Activated naive CD4-positive, alpha-beta T cell treated with anti-CD3 and anti-CD28 coated beads, Interleukin-2, amount 10 ng/mL, durations not matched to agents 7 days and 5 days (primary cell): ENCODE data around the gene KCNIP2.
A peak's percentile ranks its signal among the peaks of the same experiment; 100 is the strongest.

Experiments used
- CTCF ChIA-PET: fragments of 350-600 bp; sonication (Branson Sonifier 250); formaldehyde crosslinking; loops from one replicate; lab custom pipeline; 2021; ENCODE audit warnings: antibody characterized with exemption; lab: Charles Lee
- DNase-seq: peaks from one replicate; pipeline ENCODE4 v3.0.0-alpha.2; 2020
- H3K27ac Mint-ChIP-seq: one replicate; pipeline ENCODE4 v1.8.0; 2021; ENCODE audit warnings: mild to moderate bottlenecking, moderate library complexity, mixed read lengths
- H3K27me3 Mint-ChIP-seq: one replicate; pipeline ENCODE4 v1.8.0; 2021; ENCODE audit warnings: mild to moderate bottlenecking, mixed read lengths
- H3K36me3 Mint-ChIP-seq: one replicate; pipeline ENCODE4 v1.8.0; 2021; ENCODE audit warnings: mixed read lengths
- H3K4me1 Mint-ChIP-seq: one replicate; pipeline ENCODE4 v1.8.0; 2021; ENCODE audit warnings: mixed read lengths
- H3K4me3 Mint-ChIP-seq: one replicate; pipeline ENCODE4 v1.8.0; 2021; ENCODE audit warnings: mild to moderate bottlenecking, moderate library complexity, mixed read lengths
- H3K9me3 Mint-ChIP-seq: one replicate; pipeline ENCODE4 v1.8.0; 2021; ENCODE audit warnings: mixed read lengths

KCNIP2 gene

DNA sequence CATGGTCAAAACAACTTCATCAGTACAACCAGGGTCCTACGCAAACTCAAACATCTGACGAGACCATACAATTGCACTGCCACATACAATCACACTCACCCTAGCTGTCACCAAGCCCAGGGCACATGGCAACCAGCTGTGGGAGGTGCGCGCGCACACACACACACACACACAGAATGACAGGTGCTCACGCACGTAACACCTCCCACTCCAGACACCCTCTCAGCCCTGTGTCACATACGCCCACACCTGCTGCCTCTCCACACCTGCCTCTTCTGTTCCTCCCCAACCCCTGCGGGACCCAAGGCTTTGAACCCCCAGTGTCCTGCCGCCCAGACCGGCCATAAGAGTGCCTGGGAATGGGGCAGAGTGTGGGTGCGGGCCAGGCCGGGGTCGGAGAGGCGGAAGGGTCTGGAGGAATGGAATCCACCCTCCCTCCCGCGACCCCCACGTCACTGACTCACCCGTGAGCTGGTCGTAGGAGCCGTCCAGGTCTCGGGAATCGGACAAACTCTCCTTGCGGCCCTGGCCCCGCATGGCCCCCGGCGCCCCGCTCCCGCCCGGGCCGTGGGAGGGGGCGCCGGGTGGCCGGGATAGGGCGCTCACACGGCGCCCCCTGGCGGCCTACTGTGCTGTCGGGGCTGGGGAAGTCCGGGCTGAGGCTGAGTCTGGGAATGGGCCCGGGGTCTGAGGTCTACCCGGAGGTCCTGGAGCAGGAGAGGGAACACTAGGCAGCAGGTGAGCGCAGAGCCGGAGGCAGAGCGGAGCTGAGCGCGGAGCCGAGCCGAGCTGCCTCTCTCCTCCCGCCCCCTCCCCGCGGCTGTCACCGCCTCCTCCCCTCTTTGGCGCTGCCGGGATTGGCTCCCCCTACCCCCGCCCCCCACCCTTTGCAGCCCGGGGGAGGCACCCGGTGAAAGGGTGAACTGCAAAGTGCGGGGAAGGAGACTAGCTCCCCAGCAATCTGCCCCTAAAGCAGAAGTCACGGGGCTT lies at the start of gene KCNIP2:
Gene KCNIP2, minus strand, starts transcription at position 769 of the 990 bp plus-strand sequence. Its CDS starts 232 bp downstream, at position 537.
- Mint-ChIP-seq H3K27ac (peak within 1 kb of the TSS; percentile 53), H3K27me3 (peaks cover 57% of the 10 kb centered on the region), H3K9me3 (no peaks in the 10 kb centered on the region), H3K4me3 (peak within 1 kb of the TSS; percentile 66), H3K4me1 (peaks cover 45% of the 10 kb centered on the region), H3K36me3 (peaks cover 13% of the 10 kb centered on the region)
- CTCF ChIA-PET = interaction anchor here (0.5 to 2.6 kb wide), 8 partner anchors 10 to 246 kb away, joined by 3 to 13 read pairs (median 3); no protein-coding TSS in a partner anchor
- peak; percentile 73 for DNase-seq

DNA sequence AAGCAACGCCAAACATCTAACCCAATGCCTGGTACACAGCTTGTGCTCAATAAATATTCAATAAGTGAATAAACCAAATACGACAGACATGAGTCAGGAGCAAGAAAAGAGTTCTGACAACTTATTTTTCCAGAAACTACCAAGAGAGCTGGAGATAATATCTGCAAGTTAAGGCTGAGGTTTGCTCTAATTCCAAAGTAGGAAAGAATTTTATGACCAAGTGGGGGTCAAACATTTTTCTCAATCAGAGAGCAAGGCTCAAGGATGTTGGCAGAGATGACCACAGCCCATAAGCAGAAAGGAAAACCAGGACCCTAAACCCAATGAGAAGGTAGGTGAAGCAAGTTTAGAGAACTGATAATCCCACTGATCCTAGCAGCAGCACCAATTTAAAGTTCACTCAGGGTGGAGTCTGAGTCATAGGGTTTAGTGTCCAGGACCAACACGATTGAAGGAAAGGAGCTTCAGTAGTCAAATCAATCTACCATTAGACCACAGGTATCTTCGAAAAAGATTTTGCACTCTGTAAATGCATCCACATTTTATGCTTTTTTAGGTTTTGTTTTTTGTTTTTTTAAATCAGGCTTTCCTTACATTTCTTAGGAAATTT lies 49.3 kb upstream of the KCNIP2 start:
- DNase-seq = no peak
- no peaks in the 10 kb centered on the region for H3K9me3 Mint-ChIP-seq
- H3K27me3 Mint-ChIP-seq = no peaks in the 10 kb centered on the region
- no peaks in the 10 kb centered on the region for H3K4me1 Mint-ChIP-seq
- H3K36me3 Mint-ChIP-seq = peaks cover 1% of the 10 kb centered on the region
- no peak overlapping the region for H3K27ac Mint-ChIP-seq
- H3K4me3 Mint-ChIP-seq = no peak overlapping the region
- CTCF ChIA-PET = interaction anchor here (0.9 to 7.1 kb wide), 3 partner anchors 94 to 177 kb away, joined by 4 to 101 read pairs (median 4); no protein-coding TSS in a partner anchor

DNA sequence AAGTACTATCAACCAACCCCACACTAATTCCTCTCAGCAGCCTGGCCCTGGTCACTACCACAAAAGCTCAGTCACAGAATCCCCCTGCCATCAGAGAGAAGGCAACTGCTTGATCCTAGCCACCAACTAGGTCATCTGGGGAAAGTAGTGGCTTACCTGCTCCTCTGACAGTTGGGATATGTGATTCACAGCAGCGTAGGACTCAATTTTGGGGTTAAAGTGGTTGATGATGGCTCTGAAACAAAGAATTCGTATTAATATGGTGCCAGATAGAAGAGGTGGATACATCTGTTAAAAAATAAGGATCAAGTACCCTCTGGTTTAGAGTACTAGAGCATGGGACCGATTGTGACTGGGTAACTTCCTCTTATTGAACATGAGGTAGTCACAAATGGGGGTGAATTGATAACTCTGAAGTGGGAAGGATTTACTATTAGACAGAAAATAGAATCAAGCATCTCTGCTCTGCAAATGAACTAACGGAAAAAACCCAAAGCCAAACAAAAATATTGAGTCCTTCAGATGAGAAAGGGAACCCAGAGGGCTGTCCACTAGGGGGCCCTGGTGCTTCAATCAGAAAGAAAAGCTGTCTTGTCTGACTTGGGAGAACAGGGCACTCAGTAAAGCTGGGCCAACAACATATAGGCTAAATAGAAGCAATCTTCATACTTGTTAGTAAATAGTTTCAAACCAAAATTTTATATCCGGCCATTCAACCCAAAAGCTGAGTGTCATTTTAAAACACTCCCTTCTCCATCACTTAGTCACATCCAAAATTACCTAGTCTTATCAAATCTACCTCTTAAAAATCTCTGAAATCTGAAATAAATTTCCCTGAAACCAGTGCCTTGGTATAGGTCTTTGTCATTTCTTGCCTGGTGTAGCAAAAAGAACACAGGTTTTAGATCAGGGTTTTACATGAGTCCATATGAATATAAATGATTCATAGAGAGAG lies 45.9 kb upstream of the KCNIP2 start:
- CTCF ChIA-PET = interaction anchor here (0.6 to 7.1 kb wide), 24 partner anchors 9 to 438 kb away, joined by 3 to 101 read pairs (median 4); no protein-coding TSS in a partner anchor

DNA sequence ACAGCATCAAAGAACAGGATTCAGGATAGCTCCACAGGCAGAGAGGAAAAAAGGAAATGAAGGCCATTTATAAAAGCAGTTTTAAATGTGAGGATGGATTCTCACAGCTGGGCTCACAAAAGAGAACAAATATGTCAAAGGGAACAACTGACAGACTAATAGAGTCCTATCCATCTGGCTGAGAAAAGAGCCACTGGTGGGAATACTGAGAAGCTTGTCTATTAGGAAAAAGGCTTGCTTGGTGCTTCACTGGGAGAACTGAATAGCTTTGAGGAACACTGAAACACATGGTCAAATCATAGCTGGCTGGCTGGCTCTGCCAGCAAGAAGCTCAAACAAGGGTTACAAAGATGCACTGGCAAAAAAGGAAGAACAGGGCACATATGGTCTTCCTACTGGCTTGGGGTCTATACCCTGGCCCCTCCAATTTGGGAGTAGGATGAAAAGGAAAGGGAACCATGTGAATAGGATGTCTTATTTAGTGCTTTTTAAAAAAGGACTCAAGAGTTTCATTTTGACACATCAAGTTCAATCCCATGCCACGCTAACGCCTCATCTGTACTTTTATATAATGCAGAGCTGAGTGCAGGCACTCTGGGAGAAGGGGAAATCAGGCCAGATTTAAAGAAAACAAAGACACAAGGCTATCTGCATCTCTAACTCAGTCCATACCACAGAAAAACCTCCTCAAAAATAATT lies 44.8 kb upstream of the KCNIP2 start:
- CTCF ChIA-PET = interaction anchor here (0.7 to 7.1 kb wide), 14 partner anchors 9 to 184 kb away, joined by 3 to 101 read pairs (median 4); partner anchors contain the start of genes HPS6 and KCNIP2
- H3K27me3 Mint-ChIP-seq = no peaks in the 10 kb centered on the region
- no peak overlapping the region for H3K27ac Mint-ChIP-seq
- no peak overlapping the region for H3K4me3 Mint-ChIP-seq
- peaks cover 7% of the 10 kb centered on the region for H3K36me3 Mint-ChIP-seq
- no peak for DNase-seq
- no peaks in the 10 kb centered on the region for H3K9me3 Mint-ChIP-seq
- no peaks in the 10 kb centered on the region for H3K4me1 Mint-ChIP-seq

More for the DNA sequence above, 45.9 kb upstream of the KCNIP2 start:
- Mint-ChIP-seq H3K9me3 (no peaks in the 10 kb centered on the region), H3K4me1 (no peaks in the 10 kb centered on the region), H3K27me3 (no peaks in the 10 kb centered on the region), H3K36me3 (peaks cover 7% of the 10 kb centered on the region), H3K27ac (no peak overlapping the region), H3K4me3 (no peak overlapping the region)
- peak; percentile 85 for DNase-seq

DNA sequence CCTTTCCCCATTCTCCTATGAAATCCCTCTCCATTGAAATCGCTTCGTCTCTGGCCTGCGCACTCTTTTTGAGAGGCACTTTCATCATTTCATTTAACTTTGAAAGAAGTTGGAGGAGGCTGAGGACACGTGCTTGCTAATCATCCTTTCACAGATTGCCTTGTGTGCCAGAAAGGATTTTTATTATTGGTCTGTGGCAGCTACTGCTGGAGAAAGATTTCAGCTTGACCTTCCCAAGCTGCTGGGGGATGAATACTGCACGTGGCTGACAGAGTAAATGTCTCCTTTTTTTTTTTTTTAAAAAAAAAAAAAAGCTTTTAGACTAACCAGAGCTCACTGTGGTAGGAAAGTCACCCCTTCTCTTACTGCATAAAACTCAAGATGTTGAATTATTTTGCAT lies 44.2 kb upstream of the KCNIP2 start:
- H3K27ac Mint-ChIP-seq = no peak overlapping the region
- H3K36me3 Mint-ChIP-seq = peaks cover 7% of the 10 kb centered on the region
- no peaks in the 10 kb centered on the region for H3K27me3 Mint-ChIP-seq
- H3K4me1 Mint-ChIP-seq = no peaks in the 10 kb centered on the region
- H3K9me3 Mint-ChIP-seq = no peaks in the 10 kb centered on the region
- CTCF ChIA-PET = interaction anchor here (0.7 to 7.1 kb wide), 10 partner anchors 9 to 185 kb away, joined by 3 to 101 read pairs (median 4); partner anchors contain the start of genes HPS6 and KCNIP2
- no peak overlapping the region for H3K4me3 Mint-ChIP-seq
- no peak for DNase-seq

DNA sequence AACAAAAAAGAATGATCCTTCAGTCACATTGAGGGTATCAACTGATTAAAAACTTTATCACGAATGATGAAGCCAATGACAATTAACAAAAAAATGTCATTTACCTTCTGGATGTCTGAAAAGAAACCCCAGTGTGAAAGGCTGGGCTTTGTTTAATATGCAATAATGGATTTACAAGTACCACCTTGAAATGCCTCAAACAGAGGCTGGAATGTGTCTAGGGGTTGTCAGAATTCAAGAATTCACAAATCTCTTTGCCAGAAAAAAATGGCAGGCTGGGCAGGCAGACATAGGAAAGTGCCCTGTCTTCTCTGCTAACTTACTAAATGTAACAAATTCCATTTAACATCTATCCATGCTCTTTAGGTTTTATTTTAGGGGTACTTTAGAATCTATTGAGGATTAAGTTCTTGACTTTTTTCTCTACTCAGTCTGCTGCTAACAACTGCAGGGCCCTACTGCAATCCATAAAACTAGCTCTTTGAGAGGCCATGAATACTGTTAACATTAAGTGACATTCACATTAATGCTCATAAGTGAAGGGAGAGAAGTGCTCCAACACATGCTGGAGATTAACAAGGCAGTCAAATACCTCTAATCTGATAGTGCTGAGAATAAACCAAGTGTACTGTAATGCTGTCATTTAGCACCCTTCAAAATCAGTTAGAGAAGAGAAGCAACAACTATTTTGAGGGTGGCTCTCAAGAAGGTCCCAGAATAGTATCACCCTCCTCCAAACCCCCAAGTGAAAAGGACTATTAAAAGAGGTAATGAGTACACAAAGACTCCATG lies 43.1 kb upstream of the KCNIP2 start:
- no peaks in the 10 kb centered on the region for H3K9me3 Mint-ChIP-seq
- H3K27me3 Mint-ChIP-seq = no peaks in the 10 kb centered on the region
- H3K4me1 Mint-ChIP-seq = no peaks in the 10 kb centered on the region
- no peak for DNase-seq
- peaks cover 7% of the 10 kb centered on the region for H3K36me3 Mint-ChIP-seq
- no peak overlapping the region for H3K4me3 Mint-ChIP-seq
- CTCF ChIA-PET = interaction anchor here (0.6 to 7.1 kb wide), 7 partner anchors 27 to 1265 kb away, joined by 3 to 101 read pairs (median 3); no protein-coding TSS in a partner anchor
- no peak overlapping the region for H3K27ac Mint-ChIP-seq

DNA sequence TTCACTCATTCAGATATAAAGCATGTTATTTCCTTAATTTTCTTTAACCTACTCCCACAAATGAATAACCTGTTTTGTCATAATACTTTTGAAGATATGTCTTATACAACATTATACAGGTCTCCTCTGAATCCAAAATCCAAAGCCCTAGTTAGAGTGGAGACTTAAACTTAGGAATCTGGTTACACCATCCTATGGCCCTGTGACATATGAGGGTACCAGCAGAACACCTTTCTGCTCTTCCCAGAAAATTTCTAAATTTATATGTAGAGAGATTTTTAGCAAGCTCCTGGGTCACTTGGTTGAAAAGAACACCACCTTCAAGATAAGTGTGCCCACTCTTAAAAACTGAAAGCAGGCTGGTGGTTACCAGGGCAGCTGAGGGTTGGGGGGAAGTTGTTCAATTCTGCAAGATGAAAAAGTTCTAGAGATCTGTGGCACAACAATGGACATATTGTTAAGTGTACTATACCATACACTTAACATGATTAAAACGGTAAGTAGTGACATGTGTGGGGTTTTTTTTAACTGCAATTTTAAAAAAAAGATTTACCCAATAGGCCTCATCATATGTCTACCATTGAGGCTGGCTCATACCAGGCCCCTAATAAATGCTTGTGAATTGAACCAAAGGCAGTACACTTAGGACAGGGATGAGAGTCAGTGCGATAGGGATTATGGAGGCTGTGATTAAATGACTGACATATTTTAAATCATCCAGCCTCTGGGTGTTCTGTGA lies 37.6 kb upstream of the KCNIP2 start:
- Mint-ChIP-seq H3K27ac (no peak overlapping the region), H3K9me3 (no peaks in the 10 kb centered on the region), H3K4me3 (no peak overlapping the region), H3K36me3 (peaks cover 10% of the 10 kb centered on the region), H3K27me3 (no peaks in the 10 kb centered on the region), H3K4me1 (peaks cover 2% of the 10 kb centered on the region)
- CTCF ChIA-PET = interaction anchor here (0.6 to 5.2 kb wide), 4 partner anchors 8 to 1457 kb away, joined by 3 to 35 read pairs (median 6); no protein-coding TSS in a partner anchor
- no peak for DNase-seq

DNA sequence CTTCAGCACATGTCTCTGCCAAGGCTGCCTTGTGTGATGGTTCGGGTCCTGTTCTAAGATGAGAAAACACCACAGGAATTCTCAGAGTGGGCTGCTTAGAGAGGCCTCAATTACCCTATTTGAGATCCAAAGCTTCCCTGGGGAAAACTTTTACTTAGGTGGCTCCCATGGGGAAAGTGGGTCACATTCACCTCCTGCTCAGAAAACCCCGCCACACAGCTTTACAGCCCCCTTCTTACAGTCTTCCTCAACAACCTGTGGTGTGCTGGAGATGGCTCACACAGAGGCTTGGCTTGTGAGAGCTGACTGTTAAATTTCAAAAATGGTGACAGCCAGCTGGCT lies 36.6 kb upstream of the KCNIP2 start:
- Mint-ChIP-seq H3K4me1 (peaks cover 9% of the 10 kb centered on the region), H3K27ac (no peak overlapping the region), H3K9me3 (no peaks in the 10 kb centered on the region), H3K27me3 (no peaks in the 10 kb centered on the region), H3K36me3 (peaks cover 6% of the 10 kb centered on the region), H3K4me3 (no peak overlapping the region)
- CTCF ChIA-PET = interaction anchor here (0.6 to 5.2 kb wide), 4 partner anchors 9 to 130 kb away, joined by 3 to 35 read pairs (median 6); no protein-coding TSS in a partner anchor
- DNase-seq = no peak

DNA sequence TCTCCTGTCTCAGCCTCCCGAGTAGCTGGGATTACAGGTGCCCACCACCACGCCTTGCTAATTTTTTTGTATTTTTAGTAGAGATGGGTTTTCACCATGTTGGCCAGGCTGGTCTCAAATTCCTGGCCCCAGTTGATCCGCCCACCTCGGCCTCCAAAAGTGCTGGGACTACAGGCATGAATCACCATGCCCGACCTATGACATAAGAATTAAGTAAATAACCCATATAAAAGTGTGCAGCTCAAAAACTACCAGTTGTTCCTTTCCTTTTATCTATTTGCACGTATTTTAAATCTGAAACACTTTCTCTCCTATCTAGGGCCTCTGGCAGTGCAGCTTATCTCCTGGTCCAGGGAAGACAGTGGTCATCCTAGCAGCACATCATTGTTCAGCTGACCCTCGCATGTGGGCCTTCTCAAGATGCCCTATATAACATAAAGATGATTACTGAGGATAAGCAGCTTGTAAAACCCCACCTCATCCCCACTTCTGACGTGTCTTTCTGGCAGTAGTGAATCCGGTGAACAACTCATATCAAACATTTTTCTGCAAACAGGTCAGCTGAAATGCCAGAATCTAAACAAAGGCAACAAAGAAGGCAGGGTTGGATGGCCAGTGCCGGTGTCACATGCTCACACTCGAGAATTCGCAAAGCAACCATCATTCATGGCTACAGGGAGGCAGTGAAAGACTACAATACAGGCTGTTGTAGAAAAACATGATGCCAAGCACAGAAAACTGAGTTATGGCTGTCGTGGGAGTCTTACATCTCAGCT lies 36.0 kb upstream of the KCNIP2 start:
- Mint-ChIP-seq H3K4me3 (no peak overlapping the region), H3K27ac (no peak overlapping the region), H3K27me3 (no peaks in the 10 kb centered on the region), H3K4me1 (peaks cover 15% of the 10 kb centered on the region), H3K9me3 (no peaks in the 10 kb centered on the region), H3K36me3 (peaks cover 6% of the 10 kb centered on the region)
- no peak for DNase-seq
- CTCF ChIA-PET = interaction anchor here (0.6 to 5.2 kb wide), 6 partner anchors 10 to 130 kb away, joined by 3 to 35 read pairs (median 3); no protein-coding TSS in a partner anchor

DNA sequence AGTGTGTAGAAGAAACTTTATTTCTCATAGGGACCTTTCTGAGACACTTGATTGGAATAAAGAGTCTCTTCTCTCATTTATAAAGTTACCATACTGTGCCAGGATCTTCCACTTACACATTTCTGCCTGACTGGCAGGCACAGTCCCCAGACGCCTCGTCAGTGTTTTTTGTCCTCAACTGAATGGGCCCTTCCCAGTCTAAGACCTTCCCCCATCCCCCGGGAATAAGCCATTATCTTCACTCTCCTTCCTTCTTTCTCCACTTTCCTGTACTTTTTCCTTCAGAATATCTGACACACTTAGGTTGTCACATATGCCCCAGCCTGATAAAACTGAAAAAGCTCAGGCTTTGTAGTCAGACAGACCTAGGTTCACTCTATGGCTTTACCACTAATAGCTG lies 35.3 kb upstream of the KCNIP2 start:
- H3K27me3 Mint-ChIP-seq = no peaks in the 10 kb centered on the region
- DNase-seq = no peak
- no peak overlapping the region for H3K4me3 Mint-ChIP-seq
- CTCF ChIA-PET = interaction anchor here (0.7 to 5.2 kb wide), 5 partner anchors 10 to 131 kb away, joined by 3 to 35 read pairs (median 4); no protein-coding TSS in a partner anchor
- peaks cover 6% of the 10 kb centered on the region for H3K36me3 Mint-ChIP-seq
- peaks cover 17% of the 10 kb centered on the region for H3K4me1 Mint-ChIP-seq
- H3K9me3 Mint-ChIP-seq = no peaks in the 10 kb centered on the region
- no peak overlapping the region for H3K27ac Mint-ChIP-seq
